Activated CD4-positive, alpha-beta T cell treated with anti-CD3 and anti-CD28 coated beads for 4 hours (primary cell): Measurements from ENCODE around the gene TEX101.
"Not testable (repeated sequence)": the region's sequence is repeated elsewhere in the genome, so short reads cannot be mapped to it uniquely, and the experiment has no call there.

Experiments
- DNase-seq, 2 donors: peaks; one replicate each; pipeline ENCODE4 v3.0.0-alpha.2; 2020

Gene TEX101, protein sequence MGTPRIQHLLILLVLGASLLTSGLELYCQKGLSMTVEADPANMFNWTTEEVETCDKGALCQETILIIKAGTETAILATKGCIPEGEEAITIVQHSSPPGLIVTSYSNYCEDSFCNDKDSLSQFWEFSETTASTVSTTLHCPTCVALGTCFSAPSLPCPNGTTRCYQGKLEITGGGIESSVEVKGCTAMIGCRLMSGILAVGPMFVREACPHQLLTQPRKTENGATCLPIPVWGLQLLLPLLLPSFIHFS

DNA sequence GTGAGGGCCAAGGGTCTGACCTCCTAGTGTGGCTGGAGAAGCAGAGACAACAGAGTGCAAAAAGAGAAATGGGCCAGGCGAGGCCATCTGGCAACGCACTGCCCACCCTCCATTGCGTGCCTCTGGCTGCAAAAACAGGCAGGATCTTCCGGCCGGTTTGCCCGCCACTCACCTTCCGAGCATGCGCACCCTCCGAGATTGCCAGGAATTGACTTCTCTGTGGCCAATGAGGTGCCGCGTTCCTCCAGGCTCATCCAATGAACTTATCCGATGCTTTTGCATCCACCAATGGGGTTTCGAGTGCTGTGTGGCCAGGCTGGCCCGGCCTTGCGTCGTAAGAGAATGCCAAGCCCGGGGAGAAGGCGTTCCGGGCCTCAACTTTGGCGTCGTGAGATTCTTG is at the start of gene TEX101:
TSS of gene TEX101 (plus strand) at position 337 of the 400 bp plus-strand sequence. CDS start 1,030 bp downstream, outside the sequence.
- no peak for DNase-seq

GRCh38 chr19:43365677-43366076 is 49.0 kb upstream of the TEX101 start:
- not testable (repeated sequence) for DNase-seq

DNA sequence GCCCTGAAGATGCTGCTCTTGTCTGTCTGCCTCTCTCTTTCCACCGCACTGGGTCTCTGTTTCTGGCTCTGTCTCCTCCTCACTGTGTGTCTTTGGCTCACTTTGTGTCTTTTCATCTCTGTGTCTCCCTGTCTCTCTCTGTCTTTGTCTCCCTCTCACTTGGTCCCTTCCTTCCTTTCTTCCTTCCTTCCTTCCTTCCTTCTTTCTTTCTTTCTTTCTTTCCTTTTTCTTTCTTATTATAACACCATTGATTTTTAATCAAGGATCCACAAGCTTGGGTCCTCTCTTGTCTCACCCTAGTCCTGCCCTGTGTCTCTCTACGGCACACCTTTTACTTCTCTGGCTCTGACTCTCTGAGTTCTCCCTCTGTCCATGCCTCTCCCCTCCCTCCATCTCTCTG is 46.9 kb upstream of the TEX101 start:
- DNase-seq: no peak

DNA sequence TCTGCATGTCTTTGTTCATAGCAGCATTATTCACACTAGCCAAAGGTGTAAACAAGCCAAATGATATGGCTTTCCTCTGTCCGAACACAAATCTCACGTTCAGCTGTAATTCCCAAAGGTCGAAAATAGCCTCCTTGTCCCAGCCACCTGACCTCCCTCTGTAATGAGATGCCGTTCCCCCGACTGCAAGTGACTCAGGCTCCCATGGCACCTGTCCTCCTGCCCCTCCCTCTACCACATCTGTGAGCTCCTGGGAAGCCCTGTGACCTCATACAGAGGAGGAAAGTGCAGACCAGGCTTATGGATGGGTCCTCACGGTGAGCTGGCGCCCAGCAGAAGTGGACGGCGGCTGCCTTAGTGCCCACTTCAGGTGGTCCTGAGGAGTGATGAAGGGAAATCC is 45.8 kb upstream of the TEX101 start:
- DNase-seq: not testable (repeated sequence)

GRCh38 chr19:43371909-43372308 is 42.8 kb upstream of the TEX101 start:
- no peak for DNase-seq

DNA sequence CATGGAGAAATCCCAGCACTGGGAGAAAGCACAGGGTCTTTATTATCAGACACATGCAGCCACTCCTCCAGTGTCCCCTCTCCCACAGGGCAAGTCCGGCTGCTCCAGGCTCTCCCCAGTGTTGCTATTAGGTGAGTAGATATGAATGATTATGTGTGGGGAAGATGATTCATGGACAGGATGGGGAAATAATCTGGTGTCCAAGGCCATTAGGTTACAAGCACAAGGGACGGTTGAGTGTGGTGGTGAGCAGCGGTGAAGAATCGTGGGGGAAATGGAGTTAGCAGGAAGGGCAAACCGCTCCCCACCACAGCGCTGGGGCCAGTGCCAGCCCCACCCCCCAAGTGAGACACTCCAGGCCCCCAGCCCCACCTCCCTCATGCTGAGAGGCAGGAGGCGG is 42.2 kb upstream of the TEX101 start:
- no peak for DNase-seq

- DNase-seq: not testable (repeated sequence)
Observed at GRCh38 chr19:43377624-43378023, 37.1 kb upstream of the TEX101 start.

DNA sequence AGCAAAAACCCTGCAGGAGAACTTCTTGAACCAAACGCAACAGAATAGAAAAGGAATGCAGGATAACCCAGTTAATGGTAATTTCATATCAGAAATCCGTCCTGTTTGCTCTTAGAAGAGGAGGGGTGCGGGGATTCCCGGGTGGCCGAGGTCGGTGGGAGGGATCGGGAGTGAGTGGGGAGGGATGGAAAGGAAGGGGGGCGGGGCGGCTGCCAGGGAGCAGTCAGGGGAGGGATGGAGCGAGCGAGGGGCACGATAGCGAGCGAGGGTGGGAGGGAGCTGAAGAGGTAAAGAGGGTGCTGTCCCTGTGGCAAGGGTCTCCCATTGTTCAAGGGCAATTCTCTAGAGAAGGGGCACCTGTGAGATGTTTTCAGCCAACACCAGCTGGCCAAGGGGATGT is 34.7 kb upstream of the TEX101 start:
- no peak for DNase-seq

GRCh38 chr19:43380771-43381386 is 33.8 kb upstream of the TEX101 start:
- DNase-seq: no peak

DNA sequence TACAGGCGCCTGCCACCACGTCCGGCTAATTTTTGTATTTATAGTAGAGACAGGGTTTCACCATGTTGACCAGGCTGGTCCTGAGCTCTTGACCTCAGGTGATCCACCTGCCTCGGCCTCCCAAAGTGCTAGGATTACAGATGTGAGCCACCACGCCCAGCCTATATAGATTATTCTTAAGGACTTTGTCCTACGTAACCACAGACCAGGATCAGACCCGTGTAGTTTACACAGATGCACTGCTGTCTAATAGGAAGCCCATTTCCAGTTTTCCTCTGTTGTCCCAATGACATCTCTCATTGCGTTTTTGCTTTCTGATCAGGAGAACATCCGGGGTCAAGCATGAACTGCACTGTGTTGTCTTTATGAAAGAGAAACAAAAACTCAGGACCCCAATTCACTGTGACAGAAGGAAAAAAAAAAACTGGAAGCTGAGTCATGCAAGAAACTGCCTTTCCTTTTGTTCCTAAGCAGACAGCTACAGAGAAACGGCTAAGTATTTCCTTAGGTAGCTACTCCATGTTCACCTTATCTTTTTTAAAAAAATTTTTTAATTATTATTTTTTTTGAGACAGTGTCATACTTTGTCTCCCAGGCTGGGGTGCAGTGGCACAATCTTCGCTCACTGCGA is 32.0 kb upstream of the TEX101 start:
- DNase-seq: not testable (repeated sequence)

DNA sequence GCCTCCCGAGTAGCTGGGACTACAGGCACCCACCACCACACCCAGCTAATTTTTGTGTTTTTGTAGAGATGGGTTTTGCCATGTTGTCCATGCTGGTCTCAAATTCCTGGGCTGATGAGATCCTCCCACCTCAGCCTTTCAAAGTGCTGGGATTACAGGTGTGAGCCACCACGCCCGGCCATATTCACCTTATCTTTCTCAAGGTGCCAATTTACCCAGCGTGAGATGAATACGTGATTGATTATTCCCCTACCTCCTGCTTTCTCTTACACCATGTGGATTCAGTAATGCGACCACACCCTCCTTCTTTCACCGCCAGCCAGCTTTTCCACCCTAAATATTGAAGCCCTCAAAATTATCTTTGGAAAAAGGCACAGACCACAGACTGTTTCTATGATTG is 31.4 kb upstream of the TEX101 start:
- DNase-seq: not testable (repeated sequence)

DNA sequence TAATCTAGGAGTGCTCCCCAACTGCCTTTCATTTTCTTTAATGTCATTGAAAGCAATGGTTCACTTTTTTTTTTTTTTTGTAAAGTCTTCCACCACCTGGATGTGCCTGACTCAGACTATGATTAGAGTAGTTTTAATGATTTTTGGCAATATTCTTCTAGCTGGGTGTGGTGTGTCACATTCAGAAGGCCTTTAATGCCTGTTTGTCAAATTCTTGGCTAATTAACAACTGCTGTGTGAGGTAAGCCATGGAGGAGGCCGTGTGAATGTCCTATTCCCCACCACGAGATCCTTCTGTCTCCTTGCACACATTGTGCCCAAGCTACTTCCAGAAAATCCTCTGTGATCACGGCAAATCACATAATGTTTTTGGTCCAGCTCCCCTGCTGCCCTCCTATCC is 30.9 kb upstream of the TEX101 start:
- not testable (repeated sequence) for DNase-seq

- not testable (repeated sequence) for DNase-seq
Observed at GRCh38 chr19:43390903-43391551, 23.7 kb upstream of the TEX101 start.

GRCh38 chr19:43391552-43391935 is 23.1 kb upstream of the TEX101 start:
- not testable (repeated sequence) for DNase-seq

- DNase-seq: not testable (repeated sequence)
Observed at GRCh38 chr19:43393501-43393900, 21.2 kb upstream of the TEX101 start.

GRCh38 chr19:43395561-43395960 is 19.1 kb upstream of the TEX101 start:
- no peak for DNase-seq

- no peak for DNase-seq
Observed at GRCh38 chr19:43406297-43406696, 8.4 kb upstream of the TEX101 start.

- DNase-seq: no peak
Observed at GRCh38 chr19:43407416-43408005, 7.2 kb upstream of the TEX101 start.

DNA sequence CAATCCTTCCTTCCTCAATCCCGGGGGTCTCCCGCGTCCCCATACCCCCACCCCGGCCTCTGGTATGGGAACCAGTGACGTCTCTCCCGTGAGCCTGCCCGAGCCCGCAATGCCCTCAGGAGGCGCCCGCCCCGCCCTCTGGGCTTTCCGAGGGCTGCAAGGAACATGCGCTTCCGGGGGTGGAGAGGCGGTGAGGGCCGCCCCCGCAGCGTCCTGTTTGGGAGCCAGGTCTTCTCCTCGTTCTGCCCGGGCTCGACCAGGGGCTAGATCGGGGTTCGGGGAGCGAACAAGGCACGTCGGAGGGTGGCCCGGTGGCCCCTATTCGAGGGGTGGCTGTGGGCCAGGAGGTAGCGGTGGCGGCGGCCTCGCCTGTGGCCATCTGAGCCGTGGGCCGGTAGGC is 6.6 kb upstream of the TEX101 start:
- no peak for DNase-seq

GRCh38 chr19:43409415-43409814 is 5.3 kb upstream of the TEX101 start:
- DNase-seq: no peak

GRCh38 chr19:43412441-43412840 is 2.2 kb upstream of the TEX101 start:
- DNase-seq: no peak

DNA sequence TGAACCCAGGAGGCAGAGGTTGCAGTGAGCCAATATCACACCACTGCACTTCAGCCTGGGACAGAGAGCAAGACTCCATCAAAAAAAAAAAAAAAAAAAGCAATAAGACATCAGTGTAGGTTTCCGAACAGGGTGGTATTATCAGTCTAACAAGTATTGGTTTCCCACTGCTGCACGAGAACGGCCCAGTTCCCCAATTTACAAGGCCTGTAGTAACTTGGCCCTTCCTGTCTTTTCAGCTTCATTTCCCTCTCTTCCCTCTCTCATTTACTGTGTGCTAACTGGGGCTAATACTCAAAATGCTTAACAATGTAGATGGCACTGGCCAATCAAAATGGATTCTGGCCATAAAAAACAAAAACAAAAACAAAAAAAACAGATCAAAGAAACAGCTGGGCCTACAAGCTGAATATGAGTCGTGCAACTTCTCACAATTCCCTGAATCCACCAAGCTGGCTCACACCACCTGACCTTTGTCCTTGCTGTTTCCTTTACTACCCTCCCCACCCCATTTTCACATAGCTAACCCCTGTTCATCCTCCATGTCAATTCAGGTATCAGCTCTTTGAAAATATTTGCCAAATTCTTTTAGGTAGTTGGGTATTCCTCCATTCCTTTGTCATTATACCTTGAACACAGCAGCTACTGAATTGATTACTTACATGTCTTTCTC is 2.4 kb downstream of the TEX101 start:
- no peak for DNase-seq

GRCh38 chr19:43420954-43421353 is 6.3 kb downstream of the TEX101 start:
- no peak for DNase-seq
